ENCODE data around the gene KCNA10. TPM values are rescaled to one million over a fixed set of nuclear protein-coding genes. Genes with fewer than 3 reads are reported as not detected.

Gene KCNA10
- total RNA-seq, 1 experiment from 2014 or later, result not detected

DNA sequence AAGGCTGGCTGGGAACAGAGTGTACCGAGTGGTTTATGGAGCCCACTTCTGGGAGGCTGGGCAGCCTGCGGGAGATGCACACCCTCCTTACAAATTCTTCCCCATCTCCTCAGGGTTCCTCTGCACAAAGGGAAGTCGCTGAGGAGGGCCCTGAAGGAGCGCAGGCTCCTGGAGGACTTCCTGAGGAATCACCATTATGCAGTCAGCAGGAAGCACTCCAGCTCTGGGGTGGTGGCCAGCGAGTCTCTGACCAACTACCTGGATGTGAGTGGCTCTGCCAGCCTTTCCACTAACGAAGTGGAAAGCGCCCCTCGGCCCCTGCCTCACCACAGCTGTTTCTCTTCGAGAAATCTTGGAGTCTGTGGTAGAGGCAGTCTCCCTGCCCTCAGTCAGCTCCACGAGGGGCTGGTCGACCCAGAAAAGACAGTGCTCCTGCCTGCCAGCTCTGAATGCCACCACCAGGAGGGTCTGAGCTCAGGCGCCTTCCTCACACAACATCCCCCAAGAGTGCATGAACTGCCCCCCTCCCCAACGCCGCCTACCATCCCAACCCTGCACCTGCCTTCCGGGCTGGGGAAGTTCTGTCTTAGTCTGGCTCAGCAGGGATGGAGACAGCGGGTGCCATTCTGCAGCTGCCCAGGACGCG, 36.2 kb downstream of the KCNA10 start:
- no peak overlapping the region for H3K23ac ChIP-seq (ENCODE audit: insufficient read length, low read depth, low read length)
- no peak overlapping the region for H3K18ac ChIP-seq (ENCODE audit: insufficient read length, low read depth, low read length)
- no peaks in the 10 kb centered on the region for H3K79me2 ChIP-seq (ENCODE audit: insufficient read depth, low read length)
- H2BK120ac ChIP-seq (ENCODE audit: low read depth, low read length, poor library complexity, severe bottlenecking), result no peak overlapping the region
- WGBS (ENCODE audit: extremely low coverage, insufficient read length, low lambda C conversion rate), result no CpG with 5 or more reads among the region's 18 CpGs
- no peaks in the 10 kb centered on the region for H4K20me1 ChIP-seq (ENCODE audit: control insufficient read depth, insufficient read depth, insufficient read length)
- H3K27me3 ChIP-seq (ENCODE audit: insufficient read depth, low read length), result no peaks in the 10 kb centered on the region
- no peak overlapping the region for H2AFZ ChIP-seq (ENCODE audit: low read length)
- TF ChIP-seq, protein P1, sequence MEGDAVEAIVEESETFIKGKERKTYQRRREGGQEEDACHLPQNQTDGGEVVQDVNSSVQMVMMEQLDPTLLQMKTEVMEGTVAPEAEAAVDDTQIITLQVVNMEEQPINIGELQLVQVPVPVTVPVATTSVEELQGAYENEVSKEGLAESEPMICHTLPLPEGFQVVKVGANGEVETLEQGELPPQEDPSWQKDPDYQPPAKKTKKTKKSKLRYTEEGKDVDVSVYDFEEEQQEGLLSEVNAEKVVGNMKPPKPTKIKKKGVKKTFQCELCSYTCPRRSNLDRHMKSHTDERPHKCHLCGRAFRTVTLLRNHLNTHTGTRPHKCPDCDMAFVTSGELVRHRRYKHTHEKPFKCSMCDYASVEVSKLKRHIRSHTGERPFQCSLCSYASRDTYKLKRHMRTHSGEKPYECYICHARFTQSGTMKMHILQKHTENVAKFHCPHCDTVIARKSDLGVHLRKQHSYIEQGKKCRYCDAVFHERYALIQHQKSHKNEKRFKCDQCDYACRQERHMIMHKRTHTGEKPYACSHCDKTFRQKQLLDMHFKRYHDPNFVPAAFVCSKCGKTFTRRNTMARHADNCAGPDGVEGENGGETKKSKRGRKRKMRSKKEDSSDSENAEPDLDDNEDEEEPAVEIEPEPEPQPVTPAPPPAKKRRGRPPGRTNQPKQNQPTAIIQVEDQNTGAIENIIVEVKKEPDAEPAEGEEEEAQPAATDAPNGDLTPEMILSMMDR (conservative IDR thresholded peaks at IDR 0.05), result no peak; the same call in 2 of the 3 replicates
- no peaks in the 10 kb centered on the region for H3K4me1 ChIP-seq (ENCODE audit: insufficient read depth, low read length)
- peak; percentile 60 for DNase-seq
- no peaks in the 10 kb centered on the region for H3K9me3 ChIP-seq (ENCODE audit: control insufficient read depth, low read depth, low read length)
- H3K79me1 ChIP-seq (ENCODE audit: insufficient read depth, low read depth, low read length, poor library complexity, severe bottlenecking), result no peaks in the 10 kb centered on the region
- no peak overlapping the region for H3K27ac Mint-ChIP-seq
- no peak overlapping the region for H3K56ac ChIP-seq (ENCODE audit: insufficient read length, low read depth, low read length)
- H3K4ac ChIP-seq (ENCODE audit: low read depth, low read length), result no peak overlapping the region
- H2BK15ac ChIP-seq (ENCODE audit: low read depth, low read length), result no peak overlapping the region
- H3K4me3 Mint-ChIP-seq, result no peak overlapping the region; a peak in 2 of 5 replicates
- no peak overlapping the region for H4K5ac ChIP-seq (ENCODE audit: insufficient read length, low read depth, low read length)
- no peaks in the 10 kb centered on the region for H3K9me3 Mint-ChIP-seq
- no peak overlapping the region for H3K4me2 ChIP-seq (ENCODE audit: insufficient read depth, insufficient read length, low read length)
- no peak overlapping the region for H4K8ac ChIP-seq (replicated peaks; ENCODE audit: insufficient read length, low read depth, low read length)
- no peaks in the 10 kb centered on the region for H3K36me3 Mint-ChIP-seq (ENCODE audit: insufficient read depth in 1 of 3, low read depth in 3 of 3)
- H2BK20ac ChIP-seq (ENCODE audit: low read depth, low read length, poor library complexity, severe bottlenecking), result no peak overlapping the region
- no peaks in the 10 kb centered on the region for H3K23me2 ChIP-seq (ENCODE audit: insufficient read length, low read depth, low read length, poor library complexity, severe bottlenecking)
- H4K91ac ChIP-seq (ENCODE audit: insufficient read length, low read depth, low read length), result no peak overlapping the region
- H3T11ph ChIP-seq (ENCODE audit: low read length), result no peak overlapping the region
- H3K4me1 Mint-ChIP-seq, result peaks cover 32 to 33% of the 10 kb centered on the region in 2 experiments
- no peak overlapping the region for H3K14ac ChIP-seq (ENCODE audit: insufficient read depth, low read length)
- no peak overlapping the region for H2BK5ac ChIP-seq (ENCODE audit: insufficient read length, low read length)
- H2AK5ac ChIP-seq (ENCODE audit: insufficient read length, low read length), result no peak overlapping the region
- no peak overlapping the region for H2BK12ac ChIP-seq (ENCODE audit: insufficient read length, low read depth, low read length)
- no peak overlapping the region for H3K9ac ChIP-seq (ENCODE audit: extremely low read depth, insufficient read length, low read length)
- H3K27me3 Mint-ChIP-seq (ENCODE audit: low read depth), result peaks cover 3% of the 10 kb centered on the region; the same call in 1 of the 2 replicates
- no peak overlapping the region for H3K27ac ChIP-seq (ENCODE audit: insufficient read length, low read depth, low read length)

All from H9 (cell line).